GM12892 (cell line): Measurements from ENCODE around the gene SMYD1.

Source experiments
- POLR2A ChIP-seq: IDR thresholded peaks from 2 replicates; pipeline ENCODE4 v1.6.1; 2011; ENCODE audit warnings: low read depth, low read length, control low read depth
- POLR2AphosphoS5 ChIP-seq: IDR thresholded peaks from 2 replicates; pipeline ENCODE4 v1.6.1; 2011; ENCODE audit warnings: low read depth, low read length, control low read depth

DNA sequence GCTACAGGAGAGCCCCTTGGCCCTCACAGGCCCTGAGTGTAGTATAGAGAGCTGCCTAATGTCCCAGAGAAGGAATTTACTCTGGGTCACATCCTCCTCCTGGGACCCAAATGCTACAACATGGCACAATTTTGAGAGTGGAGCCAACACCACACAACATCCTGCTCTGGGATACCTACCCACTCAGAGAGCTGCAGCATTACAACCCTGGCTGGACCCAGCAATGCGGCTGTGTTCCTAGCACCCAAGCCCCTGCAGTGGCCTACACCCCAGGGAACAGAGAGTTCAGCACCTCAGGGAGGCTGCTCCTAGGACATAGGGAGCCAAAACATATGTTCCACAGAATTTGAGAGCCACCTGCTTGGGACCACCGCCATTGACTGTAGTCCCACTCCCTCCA lies 79.5 kb downstream of the SMYD1 start:
- TF ChIP-seq POLR2A, result no peak
- TF ChIP-seq POLR2AphosphoS5, result no peak
